Peyer's patch (tissue), 4 donors: ENCODE measurements around the gene CEP78.

ENCODE experiments used
- CTCF ChIP-seq, 6 experiments: fragments of 450-650 bp in 4 of 6; fragments of 200-600 bp in 2 of 6; sonication (generic) in 1 of 6; IDR thresholded peaks; one replicate each; pipeline ENCODE4 v1.5.1; 2017 to 2019; ENCODE audit warnings: antibody characterized with exemption in 6 of 6, mild to moderate bottlenecking in 3 of 6, moderate library complexity in 1 of 6
- POLR2A ChIP-seq, 2 donors: fragments of 450-650 bp; IDR thresholded peaks; one replicate each; pipeline ENCODE4 v1.5.1; 2017; ENCODE audit warnings: antibody characterized with exemption in 2 of 2, mild to moderate bottlenecking in 2 of 2, moderate library complexity in 2 of 2

GRCh38 chr9:78295731-78296130 is 59.9 kb downstream of the CEP78 start:
- TF ChIP-seq CTCF (IDR thresholded peaks at IDR 0.05) = no peak
- no peak for TF ChIP-seq POLR2A (IDR thresholded peaks at IDR 0.05)
